KOPT-K1 (cell line): ENCODE results near the gene FXYD4.
"Not testable (repeated sequence)": the region's sequence is repeated elsewhere in the genome, so short reads cannot be mapped to it uniquely, and the experiment has no call there.

Source experiments
- H3K27ac ChIP-seq: fragments of 200-600 bp; sonication (generic); 2 replicates; pipeline ENCODE4 v1.5.1; 2016; ENCODE audit warnings: antibody characterized with exemption, mild to moderate bottlenecking, low read depth, low read length; ENCODE audit not compliant: poor library complexity, severe bottlenecking
- H3K36me3 ChIP-seq: fragments of 200-600 bp; sonication (generic); 2 replicates; pipeline ENCODE4 v1.5.1; 2017; ENCODE audit warnings: antibody characterized with exemption, mild to moderate bottlenecking, low read length, moderate library complexity; ENCODE audit not compliant: insufficient read depth
- H3K9me3 ChIP-seq: fragments of 200-600 bp; sonication (generic); 2 replicates; pipeline ENCODE4 v1.5.1; 2017; ENCODE audit warnings: antibody characterized with exemption, low read length, mild to moderate bottlenecking; ENCODE audit not compliant: insufficient read depth, poor library complexity, severe bottlenecking

FXYD4 gene, protein sequence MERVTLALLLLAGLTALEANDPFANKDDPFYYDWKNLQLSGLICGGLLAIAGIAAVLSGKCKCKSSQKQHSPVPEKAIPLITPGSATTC

DNA sequence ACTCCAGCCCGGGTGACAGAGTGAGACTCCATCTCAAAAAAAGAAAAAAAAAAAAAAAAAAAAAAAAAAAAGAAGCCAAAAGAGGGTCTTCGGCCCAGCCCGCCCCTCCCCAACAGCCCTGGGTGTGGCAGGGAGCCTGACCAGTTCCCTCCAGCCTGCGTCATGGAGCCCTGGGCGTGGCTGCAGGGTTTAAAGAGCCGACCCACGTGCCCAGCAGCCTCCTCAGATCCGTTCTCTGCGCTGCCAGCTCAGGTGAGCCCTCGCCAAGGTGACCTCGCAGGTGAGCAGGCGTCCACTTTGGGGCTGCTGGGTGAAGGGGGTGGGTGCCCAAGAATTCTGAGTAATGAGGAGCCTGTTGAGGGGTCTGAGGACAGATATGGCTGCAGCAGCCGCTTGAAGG, at the start of gene FXYD4:
TSS of gene FXYD4 (plus strand) at position 219 of the 400 bp plus-strand sequence. CDS start 2,111 bp downstream, outside the sequence.
- Histone ChIP-seq H3K27ac (no peak within 1 kb of the TSS), H3K9me3 (no peaks in the 10 kb centered on the region), H3K36me3 (no peaks in the 10 kb centered on the region)

DNA sequence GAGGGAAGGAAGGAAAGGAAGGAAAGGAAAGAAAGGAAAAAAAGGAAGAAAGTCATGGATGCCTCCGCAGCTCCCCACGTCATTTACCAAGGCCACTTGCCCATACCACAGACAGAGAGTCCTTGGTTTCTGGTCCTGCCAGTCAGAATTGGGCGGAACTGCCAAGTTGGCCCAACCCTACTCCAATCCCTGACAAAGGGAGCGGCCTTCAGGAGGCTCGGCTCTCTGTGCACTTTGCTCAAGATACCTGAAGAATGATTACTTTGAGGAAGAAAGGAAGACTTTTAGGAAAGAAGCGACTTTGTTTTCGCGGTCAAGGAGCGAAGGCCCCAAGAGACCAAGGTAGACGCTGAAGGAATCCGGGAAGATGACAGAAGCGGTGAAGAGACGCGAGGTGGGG, 49.1 kb upstream of the FXYD4 start:
- Histone ChIP-seq H3K27ac (no peak overlapping the region), H3K9me3 (no peaks in the 10 kb centered on the region), H3K36me3 (no peaks in the 10 kb centered on the region)

DNA sequence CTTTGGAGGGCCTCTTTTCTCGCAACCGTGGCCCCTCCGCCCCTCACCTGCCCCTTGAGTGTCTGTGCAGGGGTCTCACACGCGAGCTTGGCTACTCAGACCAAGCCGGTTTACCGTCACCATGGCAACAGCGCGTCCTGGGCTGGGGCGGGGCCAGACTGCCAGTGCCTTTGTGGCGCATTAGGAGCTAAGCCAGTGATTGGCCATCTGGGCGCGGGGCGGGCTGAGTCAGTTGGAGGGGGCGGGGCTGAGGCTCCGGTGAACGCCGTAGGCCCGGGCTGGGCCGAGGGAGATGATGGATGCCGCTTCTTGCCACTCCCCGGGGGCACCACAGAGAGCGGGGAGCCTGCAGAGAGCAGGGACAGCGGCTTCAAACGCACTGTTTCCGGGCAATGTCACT, 48.7 kb upstream of the FXYD4 start:
- Histone ChIP-seq H3K27ac (no peak overlapping the region), H3K36me3 (no peaks in the 10 kb centered on the region), H3K9me3 (no peaks in the 10 kb centered on the region)

DNA sequence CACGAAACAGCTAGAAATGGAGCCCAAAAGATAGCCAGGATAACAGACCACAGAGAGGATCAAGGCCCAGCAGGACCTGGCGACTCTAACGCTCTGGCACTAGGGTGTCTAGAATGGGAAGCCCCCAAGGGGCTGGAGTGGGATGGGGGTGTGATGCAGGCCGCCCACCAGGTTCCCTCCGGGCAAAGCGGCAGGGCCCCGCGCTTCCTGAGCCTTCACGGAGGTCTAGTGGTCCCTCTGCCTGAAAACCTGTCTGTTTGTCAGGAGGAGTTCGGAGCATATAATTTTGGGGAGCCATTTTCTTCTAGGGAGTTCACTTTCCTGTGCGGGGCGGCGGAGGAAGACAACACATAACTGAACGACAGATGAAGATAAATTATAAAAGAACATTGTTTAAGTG, 48.2 kb upstream of the FXYD4 start:
- Histone ChIP-seq H3K36me3 (no peaks in the 10 kb centered on the region), H3K9me3 (no peaks in the 10 kb centered on the region), H3K27ac (no peak overlapping the region)

DNA sequence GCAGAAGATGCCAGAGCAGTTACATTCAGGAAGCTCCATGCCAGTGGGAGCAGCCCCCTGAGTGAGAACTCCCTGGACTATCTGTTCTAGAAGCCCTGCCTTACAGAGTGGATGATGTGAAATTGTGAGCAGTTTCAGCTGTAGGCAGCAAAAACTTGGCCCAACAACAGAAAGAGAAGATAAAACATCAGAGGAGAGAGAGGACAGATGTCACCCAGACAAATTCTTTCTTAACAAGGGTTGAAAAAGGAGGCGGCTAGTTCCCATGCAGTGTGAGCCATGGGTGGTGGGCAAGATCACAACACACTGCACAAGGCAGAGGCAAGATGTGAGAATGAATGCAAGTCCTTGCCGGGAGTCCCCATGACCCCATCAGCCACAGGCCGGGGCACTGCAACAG, 46.6 kb upstream of the FXYD4 start:
- Histone ChIP-seq H3K9me3 (no peaks in the 10 kb centered on the region), H3K27ac (no peak overlapping the region), H3K36me3 (no peaks in the 10 kb centered on the region)

DNA sequence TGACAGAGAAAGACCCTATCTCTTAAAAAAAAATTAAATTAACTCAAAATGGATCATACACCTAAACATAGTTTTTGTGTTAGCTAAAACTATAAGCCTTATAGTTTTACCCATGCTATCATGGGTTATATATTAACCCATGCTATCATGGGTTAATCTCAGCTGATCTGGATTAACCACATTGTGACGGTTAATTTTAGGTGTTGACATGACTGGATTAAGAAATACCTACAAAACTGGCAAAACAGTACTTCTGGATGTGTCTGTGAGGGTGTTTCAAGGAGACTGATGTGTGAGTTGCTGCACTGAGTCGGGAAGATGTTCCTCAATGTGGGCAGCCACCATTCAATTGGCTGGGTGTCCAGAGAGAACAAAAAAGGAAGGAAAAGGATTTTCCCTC, 44.3 kb upstream of the FXYD4 start:
- Histone ChIP-seq H3K36me3 (no peaks in the 10 kb centered on the region), H3K27ac (no peak overlapping the region), H3K9me3 (no peaks in the 10 kb centered on the region)

DNA sequence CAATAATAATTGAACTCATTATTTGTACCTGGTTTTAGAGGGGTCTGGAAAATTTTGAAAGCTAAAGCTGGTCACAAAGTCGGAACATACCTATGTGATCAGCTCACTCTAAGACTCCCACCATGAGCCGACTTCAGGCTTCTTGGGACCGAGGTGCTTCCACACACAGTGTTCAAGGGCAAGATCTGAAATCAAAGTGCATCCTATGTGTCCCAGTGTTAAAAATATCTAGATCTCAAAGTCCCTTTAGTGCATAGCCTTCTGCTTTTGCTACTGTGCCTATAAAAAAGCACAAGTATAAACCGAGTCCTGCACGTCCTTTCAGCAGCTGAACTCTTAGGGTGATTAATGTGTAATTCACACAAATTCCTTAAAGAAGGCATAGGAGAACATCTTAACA, 43.5 kb upstream of the FXYD4 start:
- Histone ChIP-seq H3K36me3 (no peaks in the 10 kb centered on the region), H3K27ac (no peak overlapping the region), H3K9me3 (no peaks in the 10 kb centered on the region)

DNA sequence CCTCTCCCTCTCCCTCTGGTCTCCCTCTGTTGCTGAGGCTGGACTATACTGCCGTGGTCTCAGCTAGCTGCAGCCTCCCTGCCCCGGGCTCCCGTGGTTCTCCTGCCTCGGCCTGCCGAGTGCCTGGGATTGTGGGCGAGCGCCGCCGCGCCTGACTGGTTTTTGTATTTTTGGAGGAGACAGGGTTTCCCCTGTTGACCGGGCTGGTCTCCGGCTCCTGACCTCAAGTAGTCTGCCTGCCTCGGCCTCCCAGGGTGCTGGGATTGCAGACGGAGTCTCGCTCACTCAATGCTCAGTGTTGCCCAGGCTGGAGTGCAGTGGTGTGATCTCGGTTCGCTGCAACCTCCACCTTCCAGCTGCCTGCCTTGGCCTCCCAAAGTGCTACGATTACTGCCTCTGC, 42.6 kb upstream of the FXYD4 start:
- H3K9me3 ChIP-seq, H3K27ac ChIP-seq, H3K36me3 ChIP-seq: not testable (repeated sequence)

DNA sequence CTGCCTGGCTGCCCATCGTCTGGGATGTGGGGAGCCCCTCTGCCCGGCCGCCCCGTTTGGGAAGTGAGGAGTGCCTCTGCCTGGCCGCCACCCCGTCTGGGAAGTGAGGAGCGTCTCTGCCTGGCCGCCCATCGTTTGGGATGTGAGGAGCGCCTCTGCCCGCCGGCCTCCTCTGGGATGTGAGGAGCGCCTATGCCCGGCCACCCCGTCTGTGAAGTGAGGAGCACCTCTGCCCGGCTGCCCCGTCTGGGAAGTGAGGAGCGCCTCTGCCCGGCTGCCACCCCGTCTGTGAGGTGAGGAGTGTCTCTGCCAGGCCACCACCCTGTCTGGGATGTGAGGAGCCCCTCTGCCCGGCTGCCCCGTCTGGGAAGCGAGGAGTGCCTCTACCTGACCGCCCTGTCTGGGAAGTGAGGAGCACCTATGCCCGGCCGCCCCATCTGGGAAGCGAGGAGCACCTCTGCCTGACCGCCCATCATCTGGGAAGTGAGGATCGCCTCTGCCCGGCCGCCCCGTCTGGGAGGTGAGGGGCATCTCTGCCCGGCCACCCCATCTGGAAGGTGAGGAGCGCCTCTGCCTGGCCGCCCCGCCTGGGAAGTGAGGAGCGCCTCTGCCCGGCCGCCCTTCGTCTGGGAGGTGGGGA, 42.1 kb upstream of the FXYD4 start:
- not testable (repeated sequence) for H3K9me3 ChIP-seq, H3K36me3 ChIP-seq, H3K27ac ChIP-seq

DNA sequence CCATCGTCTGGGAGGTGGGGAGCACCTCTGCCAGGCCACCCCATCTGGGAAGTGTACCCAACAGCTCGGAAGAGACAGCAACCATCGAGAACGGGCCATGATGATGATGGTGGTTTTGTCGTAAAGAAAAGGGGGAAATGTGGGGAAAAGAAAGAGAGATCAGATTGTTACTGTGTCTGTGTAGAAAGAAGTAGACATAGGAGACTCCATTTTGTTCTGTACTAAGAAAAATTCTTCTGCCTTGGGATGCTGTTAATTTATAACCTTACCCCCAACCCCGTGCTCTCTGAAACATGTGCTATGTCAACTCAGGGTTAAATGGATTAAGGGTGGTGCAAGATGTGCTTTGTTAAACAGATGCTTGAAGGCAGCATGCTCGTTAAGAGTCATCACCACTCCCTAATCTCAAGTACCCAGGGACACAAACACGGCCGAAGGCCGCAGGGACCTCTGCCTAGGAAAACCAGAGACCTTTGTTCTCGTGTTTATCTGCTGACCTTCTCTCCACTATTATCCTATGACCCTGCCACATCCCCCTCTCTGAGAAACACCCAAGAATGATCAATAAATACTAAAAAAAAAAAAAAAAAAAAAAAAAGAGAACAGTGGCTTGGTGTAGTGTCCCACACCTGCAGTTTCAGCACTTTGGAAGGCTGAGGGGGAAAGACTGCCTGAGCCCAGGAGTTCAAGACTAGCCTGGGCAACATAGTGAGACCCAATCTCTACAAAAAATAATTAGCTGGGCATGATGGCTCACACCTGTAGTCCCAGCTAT, 41.2 kb upstream of the FXYD4 start:
- not testable (repeated sequence) for H3K36me3 ChIP-seq, H3K27ac ChIP-seq, H3K9me3 ChIP-seq

DNA sequence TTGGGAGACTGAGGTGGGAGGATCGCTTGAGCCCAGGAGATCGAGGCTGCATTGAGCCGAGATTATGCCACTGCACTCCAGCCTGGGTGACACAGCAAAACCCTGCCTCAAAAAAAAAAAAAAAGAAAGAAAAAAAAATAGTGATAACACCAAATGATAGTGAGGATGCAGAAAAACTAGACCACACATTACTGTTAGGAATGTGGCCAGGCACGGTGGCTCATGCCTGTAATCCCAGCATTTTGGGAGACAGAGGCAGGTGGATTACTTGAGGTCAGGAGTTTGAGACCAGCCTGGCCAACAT, 40.7 kb upstream of the FXYD4 start:
- H3K9me3 ChIP-seq, H3K36me3 ChIP-seq, H3K27ac ChIP-seq: not testable (repeated sequence)

DNA sequence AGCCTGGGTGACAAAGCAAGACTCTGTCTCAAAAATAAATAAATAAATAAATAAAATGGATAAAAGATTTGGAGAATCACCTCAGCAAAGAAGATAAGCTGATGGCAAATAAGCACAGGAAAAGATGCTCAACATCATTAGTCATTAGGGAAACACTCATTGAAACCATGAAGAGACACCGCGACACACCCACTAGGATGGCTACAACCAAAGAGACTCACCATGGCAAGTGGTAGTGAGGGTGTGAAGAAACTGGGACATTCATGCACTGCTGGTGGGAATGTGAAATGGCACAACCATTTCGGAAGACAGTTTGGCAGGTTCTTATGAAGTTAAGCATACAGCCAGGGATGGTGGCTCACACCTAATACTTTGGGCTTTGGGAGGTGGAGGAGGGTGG, 37.8 kb upstream of the FXYD4 start:
- Histone ChIP-seq H3K27ac (no peak overlapping the region), H3K9me3 (no peaks in the 10 kb centered on the region), H3K36me3 (no peaks in the 10 kb centered on the region)

DNA sequence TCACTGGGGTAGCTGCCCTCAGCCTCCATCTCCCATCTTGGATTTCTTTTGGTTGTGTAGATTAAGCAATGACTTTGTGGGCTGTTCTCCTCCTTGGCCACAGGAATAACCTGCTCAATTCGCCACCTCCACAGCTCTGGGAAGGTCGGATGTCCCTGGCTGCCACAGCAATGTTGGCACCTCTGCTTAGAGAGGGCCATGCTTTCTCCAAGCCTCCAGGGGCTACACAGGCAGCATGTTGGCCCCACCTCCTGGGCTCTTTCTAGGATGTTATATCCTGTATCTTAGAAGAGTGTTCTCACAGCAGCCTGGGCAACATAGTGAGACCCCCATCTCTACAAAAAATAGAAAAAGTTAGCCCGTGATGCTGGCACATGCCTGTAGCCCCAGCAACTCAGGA, 35.4 kb upstream of the FXYD4 start:
- Histone ChIP-seq H3K27ac (no peak overlapping the region), H3K9me3 (no peaks in the 10 kb centered on the region), H3K36me3 (no peaks in the 10 kb centered on the region)

DNA sequence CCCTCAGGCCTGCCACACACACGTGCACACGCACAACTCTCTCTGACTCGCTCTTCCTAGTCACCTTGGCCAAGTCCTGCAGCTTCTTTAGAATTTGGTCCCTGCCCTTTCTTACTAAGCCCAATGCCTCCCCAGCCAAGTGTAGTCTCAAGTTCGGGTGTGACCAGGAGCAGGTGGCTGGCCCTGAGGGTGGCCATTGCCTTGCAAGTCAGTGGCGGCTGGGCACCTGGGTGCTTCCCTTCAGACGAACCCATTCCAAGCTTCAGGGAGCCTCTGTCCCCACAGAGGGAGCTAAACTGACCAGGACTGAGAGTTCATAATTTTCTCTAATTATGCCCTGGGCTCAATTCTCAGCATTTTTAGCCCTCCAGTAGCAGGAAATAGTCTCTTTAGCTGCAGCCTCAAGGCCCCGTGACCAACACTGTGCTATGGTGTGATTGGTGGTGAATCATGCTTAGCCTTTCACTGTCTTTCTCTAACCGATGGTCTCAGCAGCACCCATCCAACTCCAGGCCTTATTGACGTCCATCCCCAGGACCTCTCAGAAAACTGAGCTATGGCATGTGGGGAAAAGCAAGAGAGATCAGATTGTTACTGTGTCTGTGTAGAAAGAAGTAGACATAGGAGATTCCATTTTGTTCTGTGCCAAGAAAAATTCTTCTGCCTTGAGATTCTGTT, 34.7 kb upstream of the FXYD4 start:
- H3K27ac ChIP-seq: no peak overlapping the region
- H3K36me3 ChIP-seq: no peaks in the 10 kb centered on the region
- no peaks in the 10 kb centered on the region for H3K9me3 ChIP-seq

DNA sequence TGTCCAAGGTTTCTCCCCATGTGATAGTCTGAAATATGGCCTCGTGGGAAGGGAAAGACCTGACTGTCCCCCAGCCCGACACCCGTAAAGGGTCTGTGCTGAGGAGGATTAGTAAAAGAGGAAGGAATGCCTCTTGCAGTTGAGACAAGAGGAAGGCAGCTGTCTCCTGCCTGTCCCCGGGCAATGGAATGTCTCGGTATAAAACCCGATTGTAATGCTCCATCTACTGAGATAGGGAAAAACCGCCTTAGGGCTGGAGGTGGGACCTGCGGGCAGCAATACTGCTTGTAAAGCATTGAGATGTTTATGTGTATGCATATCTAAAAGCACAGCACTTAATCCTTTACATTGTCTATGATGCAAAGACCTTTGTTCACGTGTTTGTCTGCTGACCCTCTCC, 33.9 kb upstream of the FXYD4 start:
- not testable (repeated sequence) for H3K9me3 ChIP-seq, H3K27ac ChIP-seq

DNA sequence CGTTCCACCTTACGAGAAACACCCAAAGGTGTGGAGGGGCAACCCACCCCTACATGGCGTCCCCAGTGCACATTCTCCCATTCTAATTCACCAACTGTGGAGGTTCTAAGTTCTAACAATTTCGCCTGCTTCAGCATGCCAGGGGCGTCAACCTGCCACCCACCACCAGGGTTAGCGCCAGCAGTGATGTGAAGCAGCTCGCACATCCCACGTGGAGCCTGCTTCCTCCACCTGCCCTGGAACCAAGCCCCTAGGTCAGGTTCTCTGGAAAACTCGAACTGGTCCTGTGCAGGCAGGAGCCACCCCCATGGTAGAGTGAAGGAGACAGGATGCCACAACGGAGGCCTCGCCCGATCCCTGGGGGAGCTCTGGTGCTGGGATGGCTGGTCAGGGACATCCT, 33.3 kb upstream of the FXYD4 start:
- H3K27ac ChIP-seq: no peak overlapping the region
- H3K9me3 ChIP-seq: no peaks in the 10 kb centered on the region
- no peaks in the 10 kb centered on the region for H3K36me3 ChIP-seq

More for the DNA sequence above, 33.9 kb upstream of the FXYD4 start:
- not testable (repeated sequence) for H3K36me3 ChIP-seq
